Measurements from ENCODE around the gene PGD. TPM values are rescaled to one million over a fixed set of nuclear protein-coding genes. Genes with fewer than 3 reads are reported as not detected.

Gene PGD
- polyA plus RNA-seq, 1 donor (not counting 4 experiments of a cell fraction or from before 2014, with no cell fraction given): 104 TPM

DNA sequence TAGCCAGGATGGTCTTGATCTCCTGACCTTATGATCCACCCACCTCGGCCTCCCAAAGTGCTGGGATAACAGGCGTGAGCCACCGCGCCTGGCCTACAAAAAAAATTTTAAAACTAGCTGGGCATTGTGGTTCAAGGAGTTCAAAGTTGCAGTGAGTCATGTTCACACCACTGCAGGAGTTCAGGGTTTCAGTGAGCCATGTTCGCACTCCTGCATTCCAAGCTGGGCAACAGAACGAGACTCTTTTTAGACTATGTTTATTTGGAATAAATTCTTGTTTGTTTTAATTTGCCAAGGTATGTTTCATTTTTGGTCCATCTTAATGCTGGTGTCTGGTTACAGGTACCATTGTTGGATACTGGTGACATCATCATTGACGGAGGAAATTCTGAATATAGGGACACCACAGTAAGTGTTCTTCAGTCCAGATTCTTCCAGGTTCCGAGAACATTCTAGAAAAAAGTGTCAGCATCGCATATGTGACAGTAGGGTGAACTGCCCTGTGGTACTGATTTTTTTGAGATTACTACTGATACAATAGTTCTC is 3.9 kb downstream of the PGD start:
- Histone ChIP-seq H3K36me3 (ENCODE audit: control insufficient read depth in 2 of 2, extremely low read depth in 1 of 2, insufficient read depth in 2 of 2, low read length in 2 of 2) (peaks cover 19 to 30% of the 10 kb centered on the region in 2 experiments), H3K27me3 (ENCODE audit: control insufficient read depth, extremely low read depth, insufficient read depth, low read length) (no peaks in the 10 kb centered on the region), H3K4me1 (ENCODE audit: control insufficient read depth, extremely low read depth, insufficient read depth, low read length) (peaks cover 7% of the 10 kb centered on the region), H2AFZ (ENCODE audit: control insufficient read depth, low read length) (no peak overlapping the region), H3K4me2 (ENCODE audit: control insufficient read depth, extremely low read depth, insufficient read depth, low read depth, low read length) (no peak overlapping the region), H3K9ac (ENCODE audit: control insufficient read depth, extremely low read depth, insufficient read depth, low read length) (no peak overlapping the region), H3K4me3 (ENCODE audit: control insufficient read depth in 2 of 3, extremely low read depth in 1 of 3, insufficient read depth in 2 of 3, low read depth in 1 of 3, low read length in 3 of 3) (no peak overlapping the region), H3K9me1 (ENCODE audit: control insufficient read depth, extremely low read depth, insufficient read depth, low read length) (no peaks in the 10 kb centered on the region), H3K9me3 (ENCODE audit: control insufficient read depth, low read depth, low read length) (no peaks in the 10 kb centered on the region), H3K79me2 (ENCODE audit: control insufficient read depth, insufficient read depth, low read length) (peaks cover 23% of the 10 kb centered on the region), H3K27ac (ENCODE audit: control insufficient read depth, insufficient read depth, low read length) (peak overlapping the region; percentile 14), H4K20me1 (ENCODE audit: control insufficient read depth, extremely low read depth, insufficient read depth, low read length) (peaks cover 3% of the 10 kb centered on the region)
- dilution Hi-C loops (cut with MboI; ENCODE audit: extremely low pct_ligation_motif_present, low sequenced_read_pairs): no loop called here
- no peak for DNase-seq (ENCODE audit: low read depth, low spot score)
- no peak for FAIRE-seq
- TF ChIP-seq EZH2 (IDR thresholded peaks at IDR 0.05; ENCODE audit: low read length): no peak
- TF ChIP-seq, protein P1, sequence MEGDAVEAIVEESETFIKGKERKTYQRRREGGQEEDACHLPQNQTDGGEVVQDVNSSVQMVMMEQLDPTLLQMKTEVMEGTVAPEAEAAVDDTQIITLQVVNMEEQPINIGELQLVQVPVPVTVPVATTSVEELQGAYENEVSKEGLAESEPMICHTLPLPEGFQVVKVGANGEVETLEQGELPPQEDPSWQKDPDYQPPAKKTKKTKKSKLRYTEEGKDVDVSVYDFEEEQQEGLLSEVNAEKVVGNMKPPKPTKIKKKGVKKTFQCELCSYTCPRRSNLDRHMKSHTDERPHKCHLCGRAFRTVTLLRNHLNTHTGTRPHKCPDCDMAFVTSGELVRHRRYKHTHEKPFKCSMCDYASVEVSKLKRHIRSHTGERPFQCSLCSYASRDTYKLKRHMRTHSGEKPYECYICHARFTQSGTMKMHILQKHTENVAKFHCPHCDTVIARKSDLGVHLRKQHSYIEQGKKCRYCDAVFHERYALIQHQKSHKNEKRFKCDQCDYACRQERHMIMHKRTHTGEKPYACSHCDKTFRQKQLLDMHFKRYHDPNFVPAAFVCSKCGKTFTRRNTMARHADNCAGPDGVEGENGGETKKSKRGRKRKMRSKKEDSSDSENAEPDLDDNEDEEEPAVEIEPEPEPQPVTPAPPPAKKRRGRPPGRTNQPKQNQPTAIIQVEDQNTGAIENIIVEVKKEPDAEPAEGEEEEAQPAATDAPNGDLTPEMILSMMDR (optimal IDR thresholded peaks at IDR 0.05 in 1 of 3, IDR thresholded peaks at IDR 0.05 in 1 of 3, conservative IDR thresholded peaks at IDR 0.05 in 1 of 3; ENCODE audit: extremely low read depth in 1 of 3, insufficient read depth in 2 of 3, low read length in 3 of 3): no peak

GRCh38 chr1:10407201-10407600 is 8.3 kb downstream of the PGD start:
- Histone ChIP-seq H3K4me3 (ENCODE audit: control insufficient read depth in 2 of 3, extremely low read depth in 1 of 3, insufficient read depth in 2 of 3, low read depth in 1 of 3, low read length in 3 of 3) (no peak overlapping the region), H3K9me3 (ENCODE audit: control insufficient read depth, low read depth, low read length) (no peaks in the 10 kb centered on the region), H2AFZ (ENCODE audit: control insufficient read depth, low read length) (no peak overlapping the region), H4K20me1 (ENCODE audit: control insufficient read depth, extremely low read depth, insufficient read depth, low read length) (peaks cover 3% of the 10 kb centered on the region), H3K9me1 (ENCODE audit: control insufficient read depth, extremely low read depth, insufficient read depth, low read length) (no peaks in the 10 kb centered on the region), H3K27me3 (ENCODE audit: control insufficient read depth, extremely low read depth, insufficient read depth, low read length) (no peaks in the 10 kb centered on the region), H3K36me3 (ENCODE audit: control insufficient read depth in 2 of 2, extremely low read depth in 1 of 2, insufficient read depth in 2 of 2, low read length in 2 of 2) (peaks cover 40 to 54% of the 10 kb centered on the region in 2 experiments), H3K4me1 (ENCODE audit: control insufficient read depth, extremely low read depth, insufficient read depth, low read length) (no peaks in the 10 kb centered on the region), H3K4me2 (ENCODE audit: control insufficient read depth, extremely low read depth, insufficient read depth, low read depth, low read length) (no peak overlapping the region), H3K9ac (ENCODE audit: control insufficient read depth, extremely low read depth, insufficient read depth, low read length) (no peak overlapping the region), H3K27ac (ENCODE audit: control insufficient read depth, insufficient read depth, low read length) (no peak overlapping the region), H3K79me2 (ENCODE audit: control insufficient read depth, insufficient read depth, low read length) (no peaks in the 10 kb centered on the region)
- TF ChIP-seq EZH2 (IDR thresholded peaks at IDR 0.05; ENCODE audit: low read length): no peak
- no peak for DNase-seq (ENCODE audit: low read depth, low spot score)
- FAIRE-seq: no peak
- dilution Hi-C loops (cut with MboI; ENCODE audit: extremely low pct_ligation_motif_present, low sequenced_read_pairs): no loop called here
